Tibial nerve (tissue), 4 donors: Measurements from ENCODE around the gene SCN8A.

Source experiments
- EP300 ChIP-seq, 2 donors: sonication (generic); formaldehyde crosslinking; IDR thresholded peaks; one replicate each; pipeline ENCODE4 v1.6.1; 2017; ENCODE audit warnings: antibody characterized with exemption in 2 of 2, mild to moderate bottlenecking in 1 of 2
- POLR2A ChIP-seq, 2 donors: fragments of 450-650 bp; IDR thresholded peaks; one replicate each; pipeline ENCODE4 v1.6.1; 2017; ENCODE audit warnings: antibody characterized with exemption in 2 of 2, mild to moderate bottlenecking in 2 of 2, moderate library complexity in 2 of 2
- TF ChIP-seq, protein P1 (sequence below), 5 experiments: fragments of 200-600 bp in 3 of 5; fragments of 450-650 bp in 2 of 5; sonication (generic) in 3 of 5; IDR thresholded peaks; one replicate each; pipeline ENCODE4 v1.5.1; 2016 to 2019; ENCODE audit warnings: antibody characterized with exemption in 5 of 5, mild to moderate bottlenecking in 3 of 5, moderate library complexity in 2 of 5

DNA sequence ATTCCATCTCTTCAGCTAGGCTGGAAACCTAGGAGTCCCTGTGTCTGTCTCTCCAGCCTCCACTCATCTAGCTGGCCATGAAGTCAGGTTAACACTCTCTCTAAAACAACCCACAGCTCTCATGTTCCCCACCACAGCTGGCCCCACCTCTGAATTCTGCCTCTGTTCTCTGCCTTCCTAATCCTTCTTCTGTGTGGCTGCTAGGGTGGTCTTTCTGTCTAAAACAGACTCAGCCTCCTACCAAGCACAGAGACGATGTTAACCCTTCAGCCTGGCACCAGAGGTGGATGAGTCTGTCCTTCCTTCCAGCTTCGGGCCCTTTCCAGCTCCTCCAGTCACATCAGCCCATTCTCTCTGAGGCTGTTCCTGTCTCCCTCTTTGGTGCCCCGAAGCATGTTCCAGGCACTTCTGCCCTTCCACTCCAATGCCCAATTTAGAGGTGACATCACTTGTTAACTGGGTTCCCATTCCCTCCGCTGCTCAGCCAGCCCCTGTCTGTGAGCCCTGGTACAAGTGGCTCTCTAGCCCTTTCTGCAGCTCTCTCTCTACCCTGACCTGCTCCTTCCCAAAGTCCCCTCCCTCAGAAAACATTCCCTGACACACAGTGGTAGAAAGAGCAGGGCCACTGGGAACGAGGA is 248.4 kb downstream of the SCN8A start:
- no peak for TF ChIP-seq POLR2A (IDR thresholded peaks at IDR 0.05)
- TF ChIP-seq, protein P1, sequence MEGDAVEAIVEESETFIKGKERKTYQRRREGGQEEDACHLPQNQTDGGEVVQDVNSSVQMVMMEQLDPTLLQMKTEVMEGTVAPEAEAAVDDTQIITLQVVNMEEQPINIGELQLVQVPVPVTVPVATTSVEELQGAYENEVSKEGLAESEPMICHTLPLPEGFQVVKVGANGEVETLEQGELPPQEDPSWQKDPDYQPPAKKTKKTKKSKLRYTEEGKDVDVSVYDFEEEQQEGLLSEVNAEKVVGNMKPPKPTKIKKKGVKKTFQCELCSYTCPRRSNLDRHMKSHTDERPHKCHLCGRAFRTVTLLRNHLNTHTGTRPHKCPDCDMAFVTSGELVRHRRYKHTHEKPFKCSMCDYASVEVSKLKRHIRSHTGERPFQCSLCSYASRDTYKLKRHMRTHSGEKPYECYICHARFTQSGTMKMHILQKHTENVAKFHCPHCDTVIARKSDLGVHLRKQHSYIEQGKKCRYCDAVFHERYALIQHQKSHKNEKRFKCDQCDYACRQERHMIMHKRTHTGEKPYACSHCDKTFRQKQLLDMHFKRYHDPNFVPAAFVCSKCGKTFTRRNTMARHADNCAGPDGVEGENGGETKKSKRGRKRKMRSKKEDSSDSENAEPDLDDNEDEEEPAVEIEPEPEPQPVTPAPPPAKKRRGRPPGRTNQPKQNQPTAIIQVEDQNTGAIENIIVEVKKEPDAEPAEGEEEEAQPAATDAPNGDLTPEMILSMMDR (IDR thresholded peaks at IDR 0.05), result no peak
- TF ChIP-seq EP300 (IDR thresholded peaks at IDR 0.05), result no peak
